Neural progenitor cell (in vitro differentiated cells): ENCODE measurements around the gene ZNF83. TPM values are rescaled to one million over a fixed set of nuclear protein-coding genes. Genes with fewer than 3 reads are reported as not detected.

ENCODE experiments used
- DNase-seq: peaks from one replicate; pipeline ENCODE4 v3.0.0-alpha.2; 2016; ENCODE audit warnings: low spot score
- H2AFZ ChIP-seq: fragments of 200-600 bp; sonication (generic); replicated peaks from 2 replicates; pipeline ENCODE4 v1.6.1; 2016; ENCODE audit warnings: antibody characterized with exemption
- H3F3A ChIP-seq: fragments of 200-600 bp; sonication (generic); 2 replicates; pipeline ENCODE4 v1.6.1; 2016; ENCODE audit warnings: antibody characterized with exemption, low read depth
- H3K27ac ChIP-seq: fragments of 200-600 bp; sonication (generic); 2 replicates; pipeline ENCODE4 v1.5.1; 2016; ENCODE audit warnings: mild to moderate bottlenecking
- H3K27me3 ChIP-seq: fragments of 200-600 bp; sonication (generic); 2 replicates; pipeline ENCODE4 v1.6.1; 2016; ENCODE audit warnings: mild to moderate bottlenecking, moderate library complexity
- H3K36me3 ChIP-seq: fragments of 200-600 bp; sonication (generic); 2 replicates; pipeline ENCODE4 v1.5.1; 2016
- H3K4me1 ChIP-seq: fragments of 200-600 bp; sonication (generic); 2 replicates; pipeline ENCODE4 v1.6.1; 2016; ENCODE audit warnings: mixed run types
- H3K4me2 ChIP-seq: fragments of 200-600 bp; sonication (generic); 2 replicates; pipeline ENCODE4 v1.6.1; 2016
- H3K4me3 ChIP-seq: fragments of 200-600 bp; sonication (generic); 2 replicates; pipeline ENCODE4 v1.5.1; 2016
- H3K79me2 ChIP-seq: fragments of 200-600 bp; sonication (generic); 2 replicates; pipeline ENCODE4 v1.6.1; 2016; ENCODE audit warnings: low read depth
- H3K9ac ChIP-seq: fragments of 200-600 bp; sonication (generic); 2 replicates; pipeline ENCODE4 v1.6.1; 2016
- H3K9me3 ChIP-seq: fragments of 200-600 bp; sonication (generic); 2 replicates; pipeline ENCODE4 v1.5.1; 2016; ENCODE audit warnings: low read depth
- H4K20me1 ChIP-seq: fragments of 200-600 bp; sonication (generic); 2 replicates; pipeline ENCODE4 v1.6.1; 2016; ENCODE audit warnings: low read depth
- H3K27ac Mint-ChIP-seq: 3 replicates; pipeline ENCODE4 v1.8.0; 2021; ENCODE audit warnings: mixed read lengths
- H3K27me3 Mint-ChIP-seq: 2 replicates; pipeline ENCODE4 v1.8.0; 2022; ENCODE audit warnings: low read depth, mild to moderate bottlenecking, inconsistent platforms, moderate library complexity, mixed read lengths; ENCODE audit not compliant: insufficient read depth
- H3K36me3 Mint-ChIP-seq: 3 replicates; pipeline ENCODE4 v1.8.0; 2021; ENCODE audit warnings: mixed read lengths
- H3K4me1 Mint-ChIP-seq: 3 replicates; pipeline ENCODE4 v1.8.0; 2021; ENCODE audit warnings: mixed read lengths
- H3K4me3 Mint-ChIP-seq: 3 replicates; pipeline ENCODE4 v1.8.0; 2021; ENCODE audit warnings: mild to moderate bottlenecking, moderate library complexity, mixed read lengths
- H3K9me3 Mint-ChIP-seq: 3 replicates; pipeline ENCODE4 v1.8.0; 2020; ENCODE audit warnings: mixed read lengths
- CTCF ChIP-seq: fragments of 200-600 bp; sonication (generic); IDR thresholded peaks from 2 replicates; pipeline ENCODE4 v1.5.1; 2017; ENCODE audit warnings: antibody characterized with exemption, mild to moderate bottlenecking
- EZH2 ChIP-seq: fragments of 200-600 bp; sonication (generic); IDR thresholded peaks from 2 replicates; pipeline ENCODE4 v1.6.1; 2017; ENCODE audit warnings: antibody characterized with exemption, mild to moderate bottlenecking, moderate library complexity
- EZH2phosphoT487 ChIP-seq: fragments of 200-600 bp; sonication (generic); IDR thresholded peaks from 2 replicates; pipeline ENCODE4 v1.6.1; 2017; ENCODE audit warnings: antibody characterized with exemption
- total RNA-seq: library from RNA; depleted of rRNA; stranded (reverse); fragments of >200 nt; gene quantifications from 2 replicates; pipeline ENCODE4 v1.2.3, GENCODE V29; 2015; ENCODE audit warnings: low replicate concordance

ZNF83 gene
- total RNA-seq, 1 donor from 2014 or later = 76.2 TPM

DNA sequence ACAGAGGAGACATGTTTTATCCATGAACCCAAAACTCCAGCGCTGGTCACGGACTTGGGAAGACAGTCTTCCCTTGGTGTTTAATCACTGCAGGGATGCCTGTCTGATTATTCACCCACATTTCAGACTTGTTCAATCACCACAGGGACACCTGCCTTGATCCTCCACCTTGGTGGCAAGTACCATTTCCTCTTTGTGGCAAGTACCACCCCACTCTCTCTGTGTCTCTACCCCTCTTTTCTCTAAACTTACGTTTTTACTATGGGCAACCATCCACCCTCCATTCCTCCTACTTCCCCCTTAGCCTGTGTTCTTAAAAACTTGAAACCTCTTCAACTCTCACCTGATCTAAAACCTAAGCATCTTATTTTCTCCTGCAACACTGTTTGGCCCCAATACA is 16.8 kb downstream of the ZNF83 start:
- H3K27ac ChIP-seq = no peak overlapping the region
- H2AFZ ChIP-seq = no peak overlapping the region
- no peak overlapping the region for H3K27ac Mint-ChIP-seq
- peaks cover 34% of the 10 kb centered on the region for H3K9me3 Mint-ChIP-seq
- H3F3A ChIP-seq = no peaks in the 10 kb centered on the region
- no peak for DNase-seq
- peaks cover 2% of the 10 kb centered on the region for H3K27me3 Mint-ChIP-seq
- no peak overlapping the region for H3K9ac ChIP-seq
- H3K9me3 ChIP-seq = no peaks in the 10 kb centered on the region
- H3K36me3 Mint-ChIP-seq = peaks cover 55% of the 10 kb centered on the region
- no peak for TF ChIP-seq CTCF
- TF ChIP-seq EZH2 = no peak
- TF ChIP-seq EZH2phosphoT487 = no peak
- H3K27me3 ChIP-seq = no peaks in the 10 kb centered on the region
- no peaks in the 10 kb centered on the region for H3K4me1 Mint-ChIP-seq
- H3K79me2 ChIP-seq = no peaks in the 10 kb centered on the region
- peaks cover 3% of the 10 kb centered on the region for H3K36me3 ChIP-seq
- no peak overlapping the region for H3K4me3 ChIP-seq
- no peaks in the 10 kb centered on the region for H3K4me1 ChIP-seq
- H4K20me1 ChIP-seq = no peaks in the 10 kb centered on the region
- no peak overlapping the region for H3K4me3 Mint-ChIP-seq
- H3K4me2 ChIP-seq = no peak overlapping the region

DNA sequence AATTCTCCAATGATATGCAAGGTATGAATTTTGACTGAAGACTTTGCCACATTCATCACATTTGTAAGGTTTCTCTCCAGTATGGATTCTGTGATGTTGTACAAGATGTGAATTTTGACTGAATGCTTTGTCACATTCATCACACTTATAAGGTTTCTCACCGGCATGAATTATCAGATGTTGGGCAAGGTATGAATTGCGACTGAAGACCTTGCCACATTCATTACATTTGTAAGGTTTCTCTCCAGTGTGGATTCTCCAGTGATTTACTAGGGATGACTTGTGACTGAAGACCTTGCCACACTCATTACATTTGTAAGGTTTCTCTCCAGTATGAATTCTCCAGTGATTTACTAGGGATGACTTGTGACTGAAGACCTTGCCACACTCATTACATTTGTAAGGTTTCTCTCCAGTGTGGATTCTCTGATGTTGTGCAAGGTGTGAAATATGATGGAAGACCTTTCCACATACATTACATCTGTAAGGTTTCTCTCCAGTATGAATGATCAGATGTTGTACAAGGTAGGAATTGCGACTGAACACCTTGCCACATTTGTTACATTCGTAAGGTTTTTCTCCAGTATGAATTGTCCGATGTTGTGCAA is 24.8 kb downstream of the ZNF83 start:
- peaks cover 35% of the 10 kb centered on the region for H3K36me3 ChIP-seq
- H3F3A ChIP-seq = no peaks in the 10 kb centered on the region
- peaks cover 30% of the 10 kb centered on the region for H3K79me2 ChIP-seq
- H3K4me2 ChIP-seq = no peak overlapping the region
- H4K20me1 ChIP-seq = no peaks in the 10 kb centered on the region
- no peak overlapping the region for H3K4me3 Mint-ChIP-seq
- no peak for DNase-seq
- no peak overlapping the region for H3K9ac ChIP-seq
- H3K36me3 Mint-ChIP-seq = peaks cover 77% of the 10 kb centered on the region
- peaks cover 2% of the 10 kb centered on the region for H3K27me3 Mint-ChIP-seq
- peaks cover 6% of the 10 kb centered on the region for H3K9me3 ChIP-seq
- no peak overlapping the region for H3K27ac Mint-ChIP-seq
- H2AFZ ChIP-seq = no peak overlapping the region
- H3K4me3 ChIP-seq = no peak overlapping the region
- no peaks in the 10 kb centered on the region for H3K4me1 ChIP-seq
- H3K27me3 ChIP-seq = no peaks in the 10 kb centered on the region
- no peak overlapping the region for H3K27ac ChIP-seq
- H3K9me3 Mint-ChIP-seq = peaks cover 79% of the 10 kb centered on the region
- no peaks in the 10 kb centered on the region for H3K4me1 Mint-ChIP-seq
- TF ChIP-seq CTCF (no peak), EZH2phosphoT487 (no peak), EZH2 (no peak)

GRCh38 chr19:52603558-52604207 is 34.5 kb downstream of the ZNF83 start:
- H3K4me3 Mint-ChIP-seq = no peak overlapping the region
- H3K27ac Mint-ChIP-seq = no peak overlapping the region
- TF ChIP-seq CTCF (no peak), EZH2phosphoT487 (no peak), EZH2 (no peak)
- peaks cover 9% of the 10 kb centered on the region for H3K4me1 Mint-ChIP-seq
- Histone ChIP-seq H3K79me2 (peaks cover 31% of the 10 kb centered on the region), H3K4me1 (peaks cover 8% of the 10 kb centered on the region), H3K27me3 (no peaks in the 10 kb centered on the region), H2AFZ (no peak overlapping the region), H3K4me3 (no peak overlapping the region), H3K9me3 (no peaks in the 10 kb centered on the region), H4K20me1 (peaks cover 5% of the 10 kb centered on the region), H3K4me2 (no peak overlapping the region), H3K36me3 (no peaks in the 10 kb centered on the region), H3K27ac (no peak overlapping the region), H3F3A (peaks cover 19% of the 10 kb centered on the region), H3K9ac (no peak overlapping the region)
- H3K36me3 Mint-ChIP-seq = peaks cover 33% of the 10 kb centered on the region
- no peaks in the 10 kb centered on the region for H3K27me3 Mint-ChIP-seq
- H3K9me3 Mint-ChIP-seq = peaks cover 44% of the 10 kb centered on the region
- no peak for DNase-seq
